Measurements from ENCODE around the gene BTBD9. TPM values are rescaled to one million over a fixed set of nuclear protein-coding genes. Genes with fewer than 3 reads are reported as not detected.

BTBD9 gene
- polyA plus RNA-seq, 10 donors = 6.0 to 10.0 (median 7.0) TPM

DNA sequence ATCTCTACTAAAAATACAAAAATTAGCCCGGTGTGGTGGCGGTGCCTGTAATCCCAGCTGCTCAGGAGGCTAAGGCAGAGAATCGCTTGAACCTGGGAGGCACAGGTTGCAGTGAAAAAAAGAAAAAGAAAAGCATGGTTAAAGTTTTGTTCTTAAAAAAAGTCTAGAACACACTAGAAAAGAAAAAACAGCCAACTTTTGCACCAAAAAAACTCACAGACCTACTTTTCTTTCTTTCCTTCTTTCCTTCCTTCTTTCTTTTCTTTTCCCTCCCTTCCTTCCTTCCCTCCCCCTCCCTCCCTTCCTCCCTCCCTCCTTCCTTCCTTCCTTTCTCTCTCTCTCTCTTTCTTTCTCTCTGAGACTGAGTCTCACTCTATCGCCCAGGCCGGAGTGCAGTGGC is 204.4 kb downstream of the BTBD9 start:
- no peak for DNase-seq

DNA sequence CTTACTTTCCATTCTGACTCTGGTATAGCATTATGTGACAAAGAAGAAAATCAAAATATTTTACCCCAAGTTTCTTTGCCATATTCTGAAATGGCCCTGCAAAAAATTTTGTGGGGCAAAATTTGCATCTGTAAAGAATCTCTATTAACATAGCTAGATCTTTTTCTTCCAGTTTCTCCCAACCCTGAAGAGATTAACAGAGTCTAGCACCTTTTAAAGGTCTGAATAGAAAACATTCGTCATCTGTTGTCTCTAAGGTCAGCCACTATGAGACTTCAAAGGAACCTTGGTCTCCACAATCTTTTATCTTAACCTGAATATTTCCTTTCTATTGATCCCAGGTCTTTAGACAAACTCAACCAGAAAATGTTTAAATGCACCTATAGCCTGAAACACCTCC is 205.7 kb downstream of the BTBD9 start:
- no peak for DNase-seq

DNA sequence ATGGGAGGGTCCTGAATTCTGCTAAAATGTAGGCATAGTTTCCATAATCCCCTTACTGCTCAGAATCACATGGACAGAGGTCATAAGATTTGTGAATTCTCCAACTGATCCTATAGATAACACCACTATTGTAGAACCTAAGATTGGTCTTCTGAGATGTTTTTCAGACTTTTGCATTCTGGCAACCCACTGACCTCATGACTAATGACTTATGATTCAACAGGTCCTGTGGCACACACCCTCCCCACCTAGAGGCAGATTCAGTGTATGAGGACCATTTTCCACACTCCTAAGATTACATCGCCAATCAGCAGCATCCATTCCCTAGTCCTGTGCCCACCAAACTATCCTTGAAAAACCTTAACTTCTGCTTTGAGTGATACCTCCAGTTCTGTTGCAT is 207.2 kb downstream of the BTBD9 start:
- no peak for DNase-seq

DNA sequence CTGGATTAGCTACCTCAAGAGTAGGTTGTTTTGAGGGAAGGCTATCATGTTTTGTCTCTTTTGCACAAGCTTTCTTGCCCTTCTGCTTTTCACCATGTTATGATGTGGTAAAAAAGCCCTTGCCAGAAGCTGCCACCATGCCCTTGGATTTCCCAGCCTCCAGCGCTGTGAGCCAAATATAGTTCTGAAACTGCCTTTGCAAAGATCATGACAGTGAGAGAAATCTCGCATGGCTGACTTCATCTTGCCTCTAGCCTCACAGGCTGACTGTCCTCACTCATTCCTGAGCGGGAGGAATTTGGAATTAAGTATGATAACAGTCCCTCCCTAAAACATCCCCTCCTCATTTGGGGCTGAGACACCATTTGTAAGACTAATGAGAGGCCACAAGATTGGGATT is 207.7 kb downstream of the BTBD9 start:
- DNase-seq = no peak

DNA sequence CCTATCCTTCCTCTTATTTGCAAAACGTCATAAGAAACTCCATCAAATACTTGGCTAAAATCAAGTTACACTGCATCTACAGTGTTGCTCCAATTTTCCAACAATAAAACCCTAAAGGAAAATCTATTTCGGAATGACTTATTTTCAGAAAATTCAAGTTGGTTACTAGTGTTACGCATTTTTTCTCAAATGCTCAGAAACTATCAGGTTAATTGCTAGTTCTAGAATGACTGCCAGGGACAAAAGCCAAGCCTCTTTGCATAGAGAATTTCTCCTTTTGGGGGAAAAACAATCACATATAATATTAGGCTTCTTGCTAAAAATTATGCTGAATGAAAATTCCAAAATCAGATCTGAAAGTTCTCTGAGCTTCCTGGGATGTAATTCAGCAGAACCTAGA is 210.2 kb downstream of the BTBD9 start:
- DNase-seq = peak in 2 of 3 donors; percentile 26 to 42

DNA sequence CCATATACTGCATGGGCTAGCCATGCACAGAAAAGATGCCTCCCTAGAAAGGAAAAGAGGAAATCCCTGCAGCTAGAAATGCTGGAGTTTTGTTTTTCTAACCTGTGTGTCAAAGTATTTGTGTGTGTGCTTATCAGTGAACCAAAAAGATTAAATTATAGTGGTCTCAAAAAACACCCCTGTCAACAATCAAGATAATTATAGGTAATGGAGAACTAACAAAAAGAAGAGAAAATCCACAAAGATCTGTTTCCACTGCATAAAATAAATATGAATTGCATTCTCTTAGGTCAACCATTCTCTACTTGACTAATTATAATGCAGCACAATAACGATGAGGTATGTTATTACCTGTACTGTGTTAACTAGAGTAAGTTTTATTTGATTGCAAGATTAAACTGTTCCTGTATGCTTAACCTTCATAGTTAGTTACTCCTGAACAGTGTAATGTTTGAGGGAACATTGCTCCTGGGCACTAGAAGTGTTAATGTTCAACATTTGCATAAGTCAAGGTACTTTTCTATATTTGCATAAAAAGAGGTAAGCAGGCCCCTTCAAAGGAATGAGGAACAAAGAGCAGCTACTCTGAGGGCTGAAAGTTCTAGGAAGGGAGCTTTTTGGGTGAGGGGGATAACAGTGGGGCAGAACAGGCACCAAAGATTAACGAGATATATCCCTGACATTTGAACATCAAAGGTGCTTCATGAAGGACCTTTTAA is 212.1 kb downstream of the BTBD9 start:
- no peak for DNase-seq

DNA sequence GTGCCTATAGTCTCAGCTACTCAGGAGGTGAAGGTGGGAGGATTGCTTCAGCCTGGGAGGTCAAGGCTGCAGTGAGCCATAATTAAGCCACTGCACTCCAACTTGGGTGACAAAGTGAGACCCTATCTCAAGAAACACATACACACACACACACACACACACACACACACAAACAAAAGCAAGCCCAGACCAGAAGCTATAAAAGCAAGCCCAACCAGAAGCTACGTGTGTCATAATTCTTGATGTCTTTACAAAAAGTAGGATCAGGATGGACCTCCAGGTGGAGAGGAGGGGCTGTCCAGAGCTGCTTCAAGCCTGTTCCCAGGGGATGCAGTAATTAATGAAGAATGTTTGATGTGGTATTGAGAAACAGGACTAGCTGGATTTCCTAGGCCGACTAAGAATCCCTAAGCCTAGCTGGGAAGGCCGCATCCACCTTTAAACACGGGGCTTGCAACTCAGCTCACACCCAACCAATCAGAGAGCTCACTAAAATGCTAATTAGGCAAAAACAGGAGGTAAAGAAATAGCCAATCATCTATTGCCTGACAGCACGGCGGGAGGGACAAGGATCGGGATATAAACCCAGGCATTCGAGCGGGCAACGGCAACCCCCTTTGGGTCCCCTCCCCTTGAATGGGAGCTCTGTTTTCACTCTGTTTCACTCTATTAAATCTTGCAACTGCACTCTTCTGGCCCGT is 213.8 kb downstream of the BTBD9 start:
- DNase-seq = peak in 1 of 3 donors; percentile 11

DNA sequence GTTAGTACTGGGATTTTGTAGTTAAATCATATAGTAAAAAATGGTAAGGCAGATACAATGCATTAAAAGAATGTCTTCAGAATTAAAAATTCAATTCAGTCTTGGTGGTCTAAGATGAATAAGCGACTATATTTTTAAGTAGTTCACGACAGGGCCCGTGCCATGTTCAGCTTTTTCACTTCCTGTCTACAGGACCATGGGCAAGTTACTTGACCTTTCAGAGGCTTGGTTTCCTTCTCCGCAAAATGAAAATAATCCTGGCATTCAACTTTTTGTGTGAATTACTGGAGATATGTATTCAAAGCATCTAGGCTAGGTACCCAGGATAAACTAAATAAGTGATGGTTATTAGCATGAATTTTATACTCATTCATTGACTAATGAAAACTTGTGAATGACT is 216.0 kb downstream of the BTBD9 start:
- no peak for DNase-seq

DNA sequence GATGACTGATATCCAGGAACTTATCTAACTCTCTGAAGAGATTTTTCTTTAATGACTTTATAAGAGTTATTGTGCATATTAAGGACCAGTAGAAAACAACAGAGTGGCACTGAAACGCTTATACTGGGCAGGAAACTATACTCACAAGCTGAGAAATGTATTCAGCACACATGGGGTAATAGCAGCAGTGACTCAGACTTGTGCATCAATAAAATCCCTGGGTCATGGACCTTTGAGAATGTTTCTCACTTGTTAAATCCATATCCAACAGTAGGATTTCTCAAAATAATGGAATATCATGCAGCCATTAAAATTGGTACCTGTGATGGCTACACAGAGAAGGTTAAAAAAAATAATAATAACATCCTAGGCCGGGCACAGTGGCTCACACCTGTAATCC is 219.5 kb downstream of the BTBD9 start:
- DNase-seq = no peak

DNA sequence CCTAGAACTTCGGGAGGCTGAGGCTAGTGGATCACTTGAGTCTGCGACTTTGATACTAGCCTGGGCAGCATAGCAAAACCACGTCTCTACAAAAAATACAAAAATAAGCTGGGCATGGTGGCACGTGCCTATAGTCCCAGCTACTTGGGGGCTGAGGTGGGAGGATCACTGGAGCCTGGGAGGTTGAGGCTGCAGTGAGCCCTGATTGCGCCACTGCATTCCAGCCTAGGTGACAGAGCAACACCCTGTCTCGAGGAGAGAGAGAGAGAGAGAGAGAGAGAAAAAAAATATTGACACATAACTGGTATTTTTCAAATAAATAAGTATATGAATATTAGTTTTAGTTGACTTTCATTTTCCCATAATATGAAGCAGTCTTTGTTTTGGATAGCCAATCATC is 222.2 kb downstream of the BTBD9 start:
- DNase-seq = no peak

DNA sequence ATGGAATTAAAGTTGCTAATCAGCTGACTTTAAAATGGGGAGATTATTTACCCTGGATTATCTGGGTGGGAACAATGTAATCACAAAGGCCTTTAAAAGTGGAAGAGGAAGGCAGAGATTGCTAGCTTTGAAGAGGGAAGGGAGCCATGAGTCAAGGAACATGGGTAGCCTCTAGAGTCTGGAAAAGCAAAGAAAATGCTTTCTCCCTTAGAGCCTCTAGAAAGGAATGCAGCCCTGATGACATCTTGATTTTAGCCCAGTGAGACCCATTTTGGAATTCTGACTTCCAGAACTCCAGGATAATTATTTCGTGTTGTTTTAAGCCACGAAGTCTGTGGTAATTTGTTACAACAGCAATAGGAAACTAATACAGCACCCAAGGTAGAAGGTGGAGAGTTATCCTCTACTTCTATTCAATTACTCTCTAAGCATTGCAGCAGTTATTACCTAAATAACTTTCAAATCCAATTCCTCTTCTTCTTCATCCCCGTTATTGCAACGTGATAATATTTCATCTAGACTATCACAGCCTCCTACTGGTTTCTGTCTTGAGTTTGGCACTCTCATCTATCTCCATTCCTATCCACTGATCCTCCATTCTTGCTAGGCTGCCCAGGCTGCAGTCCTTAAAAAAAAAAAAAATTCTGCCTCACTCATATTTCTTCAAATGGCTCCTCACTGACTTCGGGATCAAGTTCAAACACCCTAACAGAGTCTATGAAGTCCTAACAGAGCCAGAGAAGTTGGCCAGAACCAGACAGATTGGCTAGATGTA is 224.3 kb downstream of the BTBD9 start:
- no peak for DNase-seq

DNA sequence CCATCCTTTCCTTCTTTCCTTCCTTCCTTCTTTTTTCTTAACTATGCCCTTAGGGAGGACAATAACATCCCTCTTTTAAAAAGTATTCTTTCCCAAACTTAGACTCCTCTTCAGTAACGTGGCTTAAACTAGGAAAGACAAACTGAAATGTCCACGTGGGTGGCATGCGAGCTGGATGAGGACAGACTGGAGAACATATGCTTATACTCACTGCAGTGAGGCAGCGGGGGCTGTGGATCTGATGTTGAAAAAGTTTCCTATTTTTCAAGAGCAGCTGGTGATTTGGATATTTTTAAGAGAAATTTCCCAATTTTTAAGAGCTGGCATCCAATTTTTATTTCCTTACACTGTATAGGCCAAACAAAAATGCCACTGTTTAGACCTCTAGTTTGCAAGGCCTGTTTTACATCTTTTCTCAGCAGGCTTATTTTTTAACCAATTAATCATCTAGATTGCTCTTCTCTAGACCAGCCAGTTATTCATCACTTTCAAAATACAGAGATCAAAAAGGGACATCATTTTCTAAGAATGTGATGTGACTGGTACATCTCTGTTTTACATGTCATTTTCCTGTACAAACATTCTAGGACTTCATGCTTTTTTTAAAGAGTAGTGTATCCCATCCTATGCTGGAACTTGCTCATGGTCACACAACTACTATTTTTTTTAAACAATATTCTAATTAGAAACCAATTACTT is 226.5 kb downstream of the BTBD9 start:
- no peak for DNase-seq

DNA sequence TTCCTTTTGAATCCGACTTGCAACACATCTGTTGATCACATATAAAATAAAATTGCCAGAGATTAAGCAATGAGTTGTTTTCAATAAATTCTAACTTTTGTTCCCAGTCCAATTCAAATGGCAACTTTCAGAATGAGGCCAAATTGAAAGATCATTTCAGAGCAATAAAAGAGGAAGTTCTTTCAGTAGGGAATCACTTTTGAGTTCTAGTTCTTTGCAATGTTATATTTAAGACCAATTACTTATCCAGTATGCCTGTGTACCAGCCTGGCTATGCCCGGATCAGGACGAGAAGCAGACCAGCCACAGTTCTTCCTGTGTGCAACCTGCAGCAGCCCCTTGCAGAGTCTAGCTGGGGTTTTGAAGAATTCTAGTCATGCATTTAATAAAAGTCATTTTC is 232.5 kb downstream of the BTBD9 start:
- no peak for DNase-seq

DNA sequence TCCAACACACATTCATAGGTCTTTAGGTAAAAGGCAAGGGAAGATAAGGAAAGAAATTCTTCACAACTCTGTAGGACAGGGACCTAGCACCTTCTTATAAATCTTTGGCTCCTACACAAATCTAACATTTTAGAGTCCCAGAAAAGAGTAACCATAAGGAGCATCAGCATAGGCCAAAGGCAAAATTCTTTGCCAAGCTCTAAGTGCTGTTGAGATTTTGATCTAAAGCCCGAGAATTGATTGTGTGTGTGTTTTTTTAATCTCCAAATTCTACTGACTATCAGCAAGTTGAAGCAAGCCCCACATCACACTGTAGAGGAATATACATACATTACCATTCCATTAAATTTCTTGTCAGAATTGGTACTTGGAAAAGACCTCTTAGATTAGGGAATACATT is 233.6 kb downstream of the BTBD9 start:
- no peak for DNase-seq

DNA sequence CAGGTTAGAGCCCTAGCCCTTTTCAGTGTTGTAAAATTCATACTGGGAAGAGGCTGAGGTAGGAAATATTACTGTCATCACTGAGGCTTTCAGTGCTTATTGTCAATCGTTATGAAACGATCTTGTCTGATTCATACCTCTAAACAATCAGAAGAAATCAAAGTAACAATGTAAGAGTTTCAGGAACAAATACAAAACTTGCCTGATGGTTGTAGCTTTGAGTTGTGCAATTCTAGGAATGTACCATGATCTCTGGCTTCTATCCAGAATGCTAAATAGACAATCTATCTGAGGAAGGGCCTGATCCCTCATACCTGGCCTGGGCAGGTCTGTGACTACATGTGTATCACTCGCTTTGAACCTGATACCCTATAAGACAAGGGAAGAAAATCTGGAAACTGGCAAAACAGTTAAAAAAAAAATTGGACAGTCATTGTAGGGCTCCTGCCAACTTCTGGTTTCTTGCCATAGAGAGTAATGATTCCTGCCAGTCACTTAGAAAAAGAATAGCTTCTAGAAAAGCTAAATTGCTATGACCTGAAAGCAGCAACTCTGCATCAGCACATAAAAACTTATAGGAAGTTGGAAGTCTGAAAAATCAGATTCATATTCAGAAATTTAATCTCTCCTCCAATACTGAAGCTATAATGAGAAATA is 234.7 kb downstream of the BTBD9 start:
- no peak for DNase-seq

DNA sequence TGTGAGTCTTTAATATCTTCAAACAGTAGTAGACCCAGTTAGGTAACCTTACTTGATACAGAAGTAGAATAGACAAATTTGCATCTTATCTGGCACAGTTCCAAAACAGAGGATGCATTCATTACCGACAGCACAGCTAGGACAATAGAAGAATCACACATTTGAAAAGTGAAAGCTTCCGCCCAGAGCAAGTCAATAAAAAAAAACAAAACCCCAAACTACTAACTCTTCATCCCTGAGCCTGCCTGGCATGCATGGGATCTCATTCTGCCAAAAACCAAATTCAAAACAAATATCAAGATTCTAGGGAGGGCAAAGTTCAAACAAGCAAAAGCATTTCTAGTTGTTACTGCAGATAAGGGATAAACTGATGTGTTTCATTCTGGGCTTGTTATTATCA is 235.4 kb downstream of the BTBD9 start:
- no peak for DNase-seq

DNA sequence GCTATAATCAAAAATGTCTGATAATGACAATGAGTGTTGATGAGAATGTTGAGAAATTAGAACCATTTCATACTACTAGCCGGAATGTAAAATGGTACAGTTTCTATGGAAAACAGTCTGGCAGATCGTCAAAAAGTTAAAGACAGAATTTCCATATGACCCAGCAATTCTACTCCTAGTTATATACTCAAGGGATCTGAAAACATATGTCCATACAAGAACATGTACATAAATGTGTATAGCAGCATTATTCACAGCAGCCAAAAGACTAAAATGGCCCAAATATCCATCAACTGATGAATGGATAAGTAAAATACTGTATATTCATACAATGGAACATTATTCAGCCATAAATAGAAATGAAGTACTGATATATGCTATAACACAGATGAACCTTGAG is 236.2 kb downstream of the BTBD9 start:
- no peak for DNase-seq

DNA sequence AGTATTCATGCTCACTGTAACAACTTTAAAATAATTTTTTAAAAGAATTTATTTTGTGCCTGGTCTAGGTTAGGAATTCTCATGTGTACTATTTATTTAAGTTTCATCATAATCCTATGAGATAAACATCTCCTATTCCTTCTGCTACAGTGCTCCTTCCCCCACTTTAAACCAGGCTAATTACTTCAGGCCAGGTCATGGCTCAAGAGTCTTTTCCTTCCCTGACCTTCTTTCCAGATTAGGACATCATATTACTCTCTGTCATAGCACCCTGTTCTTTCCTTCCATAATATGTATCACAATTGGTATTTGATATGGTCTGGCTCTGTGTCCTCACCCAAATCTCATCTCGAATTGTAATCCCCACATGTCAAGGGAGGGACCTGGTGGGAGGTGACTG is 239.0 kb downstream of the BTBD9 start:
- DNase-seq = no peak

DNA sequence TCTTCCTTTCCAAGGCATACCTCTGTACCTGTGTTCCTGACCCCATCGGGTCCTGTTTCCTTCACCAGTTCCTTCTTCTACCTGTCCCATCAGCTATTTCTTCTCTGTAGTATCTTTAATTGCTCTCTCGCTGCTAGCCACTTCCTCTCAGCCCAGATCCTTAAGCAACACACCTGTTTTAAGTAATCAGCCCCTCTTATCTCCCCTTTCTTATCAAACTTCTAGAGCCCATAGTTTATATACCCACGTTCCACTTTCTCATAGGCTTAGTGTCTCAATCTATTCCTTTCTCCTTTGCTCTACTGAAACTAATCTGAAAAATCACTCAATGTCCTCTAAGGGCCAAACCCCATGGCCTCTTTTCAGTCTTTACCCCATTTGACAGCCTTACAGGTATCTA is 239.6 kb downstream of the BTBD9 start:
- DNase-seq = no peak

DNA sequence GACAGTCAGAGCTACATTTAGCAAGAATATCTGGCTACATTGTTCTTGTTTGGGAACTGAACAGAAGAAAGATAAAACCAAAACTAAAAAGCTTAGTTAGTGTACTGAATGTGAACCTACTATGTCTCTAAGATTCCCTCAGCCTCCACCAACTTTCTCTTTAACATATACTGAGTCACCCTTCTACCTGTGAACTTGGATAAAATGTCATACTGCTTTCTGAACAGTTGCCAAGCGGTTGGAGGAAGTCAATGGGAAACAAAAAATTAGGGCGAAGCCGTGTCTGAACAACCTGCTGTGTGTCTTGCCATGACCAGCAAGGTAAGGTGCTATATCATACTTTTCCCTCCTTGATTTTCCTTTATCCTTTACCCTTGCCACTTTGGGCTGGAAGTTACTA is 243.5 kb downstream of the BTBD9 start:
- DNase-seq = no peak

DNA sequence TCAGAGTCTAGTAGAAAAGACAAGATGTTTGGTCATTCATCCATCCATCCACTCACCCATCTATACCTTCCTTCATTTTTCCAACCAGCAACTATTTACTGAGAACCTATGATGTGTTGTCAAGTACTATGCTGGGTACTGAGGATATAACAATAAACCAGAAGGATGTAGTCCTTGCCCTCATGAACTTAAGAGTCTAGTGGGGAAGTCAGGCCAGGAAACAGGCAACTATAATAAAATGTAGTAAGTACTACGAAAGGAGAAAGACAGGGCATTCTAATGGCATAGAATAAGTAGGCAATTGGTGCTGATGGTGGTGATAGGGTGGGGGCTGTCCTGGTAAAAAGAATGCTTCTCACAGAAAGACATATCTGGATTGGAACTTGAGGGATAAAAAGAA is 245.7 kb downstream of the BTBD9 start:
- DNase-seq = no peak
